PC-9 (cell line): ENCODE measurements around the gene PSD2. TPM values are rescaled to one million over a fixed set of nuclear protein-coding genes. Genes with fewer than 3 reads are reported as not detected.
A peak's percentile ranks its signal among the peaks of the same experiment; 100 is the strongest.

Source experiments
- BruUV-seq: library from RNA; stranded (reverse); fragments of 400-500 nt; replicated peaks from 2 replicates; lab custom pipeline; 2021; lab: Mats Ljungman, UMichigan
- CTCF ChIA-PET: fragments of 300-600 bp; sonication (Branson Sonifier 250); formaldehyde crosslinking; loops from one replicate; lab custom pipeline; 2022; ENCODE audit warnings: antibody characterized with exemption; lab: Charles Lee
- POLR2A ChIA-PET: fragments of 300-600 bp; sonication (Branson Sonifier 250); formaldehyde crosslinking; loops from one replicate; lab custom pipeline; 2022; ENCODE audit warnings: antibody characterized with exemption; ENCODE audit not compliant: unreplicated experiment; lab: Charles Lee
- DNase-seq, 2 experiments: peaks; one replicate each; pipeline versions ENCODE4 v3.0.0 to v3.0.0-alpha.2; 2015 to 2022; ENCODE audit warnings: mixed read lengths in 1 of 2
- H2AFZ ChIP-seq: fragments of 200-600 bp; sonication (generic); 2 replicates; pipeline ENCODE4 v1.8.1; 2017; ENCODE audit warnings: antibody characterized with exemption
- H3F3A ChIP-seq: fragments of 200-600 bp; sonication (generic); 2 replicates; pipeline ENCODE4 v1.8.1; 2017; ENCODE audit warnings: antibody characterized with exemption, mild to moderate bottlenecking, low read depth; ENCODE audit not compliant: insufficient read depth
- H3K27ac ChIP-seq: fragments of 200-600 bp; sonication (generic); 2 replicates; pipeline ENCODE4 v1.6.1; 2016; ENCODE audit warnings: mixed run types
- H3K27me3 ChIP-seq: fragments of 200-600 bp; sonication (generic); 2 replicates; pipeline ENCODE4 v1.6.1; 2016; ENCODE audit warnings: low read depth, mixed run types; ENCODE audit not compliant: insufficient read depth
- H3K36me3 ChIP-seq: fragments of 200-600 bp; sonication (generic); 2 replicates; pipeline ENCODE4 v1.6.1; 2016; ENCODE audit warnings: low read depth, mixed run types
- H3K4me1 ChIP-seq: fragments of 200-600 bp; sonication (generic); replicated peaks from 2 replicates; pipeline ENCODE4 v1.6.1; 2016; ENCODE audit warnings: mixed run types; ENCODE audit not compliant: insufficient read depth
- H3K4me2 ChIP-seq: fragments of 200-600 bp; sonication (generic); 2 replicates; pipeline ENCODE4 v1.6.1; 2017; ENCODE audit warnings: mixed run types
- H3K4me3 ChIP-seq: fragments of 200-600 bp; sonication (generic); 2 replicates; pipeline ENCODE4 v1.6.1; 2016; ENCODE audit warnings: mixed run types
- H3K79me2 ChIP-seq: fragments of 200-600 bp; sonication (generic); 2 replicates; pipeline ENCODE4 v1.6.1; 2017; ENCODE audit warnings: low read depth, mixed run types
- H3K9me2 ChIP-seq: fragments of 200-600 bp; sonication (generic); 2 replicates; pipeline ENCODE4 v1.8.1; 2017; ENCODE audit warnings: mild to moderate bottlenecking; ENCODE audit not compliant: insufficient read depth
- H3K9me3 ChIP-seq: fragments of 200-600 bp; sonication (generic); 2 replicates; pipeline ENCODE4 v1.8.1; 2016; ENCODE audit warnings: low read depth; ENCODE audit not compliant: insufficient read depth
- H4K20me1 ChIP-seq: fragments of 200-600 bp; sonication (generic); 2 replicates; pipeline ENCODE4 v1.8.1; 2017; ENCODE audit not compliant: insufficient read depth
- EZH2 ChIP-seq: fragments of 200-600 bp; sonication (generic); IDR thresholded peaks from 2 replicates; pipeline ENCODE4 v1.8.0; 2017; ENCODE audit warnings: antibody characterized with exemption, low read depth
- intact Hi-C: fragments of 100-400 bp; cut with micrococcal nuclease; formaldehyde crosslinking; loops from one replicate; pipeline ENCODE4 v1.10.0; 2022; ENCODE audit not compliant: unreplicated experiment
- total RNA-seq: library from RNA; stranded (reverse); gene quantifications from 2 replicates; pipeline ENCODE4 v1.2.3, GENCODE V29; 2021
- TF ChIP-seq, protein P1 (sequence below): fragments of 200-600 bp; sonication (generic); conservative IDR thresholded peaks from 2 replicates; pipeline ENCODE4 v1.6.1; 2017; ENCODE audit warnings: mixed run types, antibody characterized with exemption, mild to moderate bottlenecking, moderate library complexity

The PSD2 gene
- total RNA-seq, 1 experiment from 2014 or later, result 0.07 TPM

DNA sequence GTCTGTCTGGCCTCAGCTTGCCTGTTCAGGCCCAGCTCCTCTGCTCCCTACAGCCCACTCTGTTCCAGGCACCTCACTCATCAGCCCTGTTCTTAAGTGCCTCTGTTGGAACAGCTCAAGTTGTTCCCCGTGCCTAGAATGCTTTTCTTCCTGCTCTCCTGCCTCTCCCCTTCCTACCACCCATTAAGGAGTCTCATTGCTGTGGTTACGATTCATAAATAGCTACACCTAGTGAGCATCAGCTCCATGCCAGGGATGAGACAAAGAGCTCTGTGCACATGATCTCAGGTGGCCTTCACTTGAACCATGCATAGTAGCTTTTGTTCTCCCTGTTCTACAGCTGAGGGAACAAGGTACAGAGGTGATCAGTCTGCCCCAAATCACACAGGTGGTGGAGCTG is 54.3 kb downstream of the PSD2 start:
- no peak overlapping the region for H2AFZ ChIP-seq
- no peaks in the 10 kb centered on the region for H3K79me2 ChIP-seq
- H3K9me3 ChIP-seq, result no peaks in the 10 kb centered on the region
- no peak overlapping the region for H3K4me2 ChIP-seq
- H3K27me3 ChIP-seq, result peaks cover 7% of the 10 kb centered on the region; the same call in 1 of the 2 replicates
- H4K20me1 ChIP-seq, result no peaks in the 10 kb centered on the region
- no peak overlapping the region for H3K4me3 ChIP-seq
- no peak overlapping the region for H3K27ac ChIP-seq
- peak in 1 of 2 experiments; percentile 54 for DNase-seq
- H3K4me1 ChIP-seq, result no peaks in the 10 kb centered on the region
- H3K36me3 ChIP-seq, result no peaks in the 10 kb centered on the region
- no peaks in the 10 kb centered on the region for H3F3A ChIP-seq
- ChIA-PET CTCF (no interaction called here), POLR2A (no interaction called here)
- no peaks in the 10 kb centered on the region for H3K9me2 ChIP-seq
- BruUV-seq, result no TSS peak
- TF ChIP-seq EZH2, result no peak
- intact Hi-C loops, result no loop called here

DNA sequence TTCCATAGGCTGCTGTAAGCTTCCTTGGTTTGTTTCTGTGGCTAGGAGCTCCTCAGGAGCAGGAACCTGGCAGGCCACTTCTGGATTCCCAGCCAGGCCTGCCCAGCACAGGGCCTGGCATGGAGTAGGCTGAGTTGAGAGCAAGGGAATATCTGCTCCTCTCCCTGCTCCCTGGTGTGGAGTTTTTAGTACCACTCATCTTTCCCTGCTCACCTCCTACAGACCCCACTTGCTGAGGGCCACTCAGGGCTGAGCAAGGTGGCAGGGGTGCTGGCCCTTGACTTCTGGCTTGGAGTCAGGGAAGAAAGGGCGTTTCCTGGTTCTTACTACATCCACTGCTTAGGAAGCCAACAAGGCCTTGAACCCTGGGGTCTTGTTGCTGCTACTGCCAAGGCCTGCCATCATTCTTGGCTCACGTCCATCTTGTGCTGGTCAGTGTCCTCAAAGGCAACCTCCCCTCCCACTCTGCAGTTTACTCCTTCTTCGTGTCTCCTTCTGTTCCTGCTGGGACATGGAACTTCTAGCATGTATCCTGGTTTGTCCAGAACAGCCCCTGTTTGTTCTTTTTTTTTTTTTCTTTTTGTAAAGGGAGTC is 54.9 kb downstream of the PSD2 start:
- BruUV-seq, result no TSS peak
- CTCF ChIA-PET, result no interaction called here
- intact Hi-C loops, result no loop called here

DNA sequence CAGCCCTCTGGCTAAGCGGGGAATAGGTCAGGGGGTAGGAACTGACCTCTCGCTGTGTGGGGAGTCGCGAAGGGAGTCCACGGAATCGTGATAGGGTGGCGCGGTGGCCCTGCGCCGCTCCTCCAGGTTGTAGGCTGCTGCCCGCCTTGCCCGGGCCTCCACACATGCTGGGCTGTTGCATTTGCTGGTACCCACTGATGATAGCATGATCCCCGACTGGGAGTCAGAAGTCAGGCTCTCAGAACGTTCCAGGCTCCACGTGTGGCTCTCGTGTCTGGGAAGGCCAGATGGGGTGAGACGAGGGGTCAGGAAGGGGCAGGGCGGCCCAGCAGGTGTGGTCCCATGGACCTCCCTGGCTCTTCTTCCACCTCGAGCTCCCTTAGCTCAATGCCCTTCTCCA is 56.0 kb downstream of the PSD2 start:
- no peak overlapping the region for H3K4me2 ChIP-seq
- BruUV-seq, result no TSS peak
- intact Hi-C loops, result no loop called here
- H3K4me3 ChIP-seq, result no peak overlapping the region
- H3K4me1 ChIP-seq, result no peaks in the 10 kb centered on the region
- H3K9me2 ChIP-seq, result no peaks in the 10 kb centered on the region
- no peaks in the 10 kb centered on the region for H3K79me2 ChIP-seq
- DNase-seq, result no peak
- POLR2A ChIA-PET, result interaction anchor here (0.6 kb wide), 1 partner anchor 25 kb away, joined by 6 read pairs; no protein-coding TSS in a partner anchor
- H3F3A ChIP-seq, result no peaks in the 10 kb centered on the region
- H3K27me3 ChIP-seq, result peaks cover 12% of the 10 kb centered on the region; the same call in 1 of the 2 replicates
- no peaks in the 10 kb centered on the region for H3K36me3 ChIP-seq
- no peaks in the 10 kb centered on the region for H4K20me1 ChIP-seq
- H2AFZ ChIP-seq, result no peak overlapping the region
- CTCF ChIA-PET, result no interaction called here
- no peak overlapping the region for H3K27ac ChIP-seq
- TF ChIP-seq, protein P1, sequence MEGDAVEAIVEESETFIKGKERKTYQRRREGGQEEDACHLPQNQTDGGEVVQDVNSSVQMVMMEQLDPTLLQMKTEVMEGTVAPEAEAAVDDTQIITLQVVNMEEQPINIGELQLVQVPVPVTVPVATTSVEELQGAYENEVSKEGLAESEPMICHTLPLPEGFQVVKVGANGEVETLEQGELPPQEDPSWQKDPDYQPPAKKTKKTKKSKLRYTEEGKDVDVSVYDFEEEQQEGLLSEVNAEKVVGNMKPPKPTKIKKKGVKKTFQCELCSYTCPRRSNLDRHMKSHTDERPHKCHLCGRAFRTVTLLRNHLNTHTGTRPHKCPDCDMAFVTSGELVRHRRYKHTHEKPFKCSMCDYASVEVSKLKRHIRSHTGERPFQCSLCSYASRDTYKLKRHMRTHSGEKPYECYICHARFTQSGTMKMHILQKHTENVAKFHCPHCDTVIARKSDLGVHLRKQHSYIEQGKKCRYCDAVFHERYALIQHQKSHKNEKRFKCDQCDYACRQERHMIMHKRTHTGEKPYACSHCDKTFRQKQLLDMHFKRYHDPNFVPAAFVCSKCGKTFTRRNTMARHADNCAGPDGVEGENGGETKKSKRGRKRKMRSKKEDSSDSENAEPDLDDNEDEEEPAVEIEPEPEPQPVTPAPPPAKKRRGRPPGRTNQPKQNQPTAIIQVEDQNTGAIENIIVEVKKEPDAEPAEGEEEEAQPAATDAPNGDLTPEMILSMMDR, result no peak
- TF ChIP-seq EZH2, result no peak
- no peaks in the 10 kb centered on the region for H3K9me3 ChIP-seq

More for the DNA sequence above, 54.9 kb downstream of the PSD2 start:
- no peak for DNase-seq
- H3K79me2 ChIP-seq, result no peaks in the 10 kb centered on the region
- H3K4me1 ChIP-seq, result no peaks in the 10 kb centered on the region
- H3K4me2 ChIP-seq, result no peak overlapping the region
- H3K36me3 ChIP-seq, result no peaks in the 10 kb centered on the region
- no peak overlapping the region for H3K4me3 ChIP-seq
- no peaks in the 10 kb centered on the region for H4K20me1 ChIP-seq
- H3K9me2 ChIP-seq, result no peaks in the 10 kb centered on the region
- no peak for TF ChIP-seq EZH2
- TF ChIP-seq, protein P1, result no peak
- no peaks in the 10 kb centered on the region for H3F3A ChIP-seq
- POLR2A ChIA-PET, result no interaction called here
- H3K27me3 ChIP-seq, result peaks cover 7% of the 10 kb centered on the region; the same call in 1 of the 2 replicates
- H3K27ac ChIP-seq, result no peak overlapping the region
- no peaks in the 10 kb centered on the region for H3K9me3 ChIP-seq
- no peak overlapping the region for H2AFZ ChIP-seq
